Endodermal cell (in vitro differentiated cells): ENCODE results near the gene LPP. TPM values are rescaled to one million over a fixed set of nuclear protein-coding genes. Genes with fewer than 3 reads are reported as not detected.

Experiments
- DNase-seq: peaks from one replicate; pipeline ENCODE4 v3.0.0-alpha.2; 2017
- H3K27ac ChIP-seq: 2 replicates; pipeline ENCODE4 v1.5.1; 2013; ENCODE audit warnings: mild to moderate bottlenecking, low read depth, low read length, moderate library complexity
- H3K27me3 ChIP-seq: 2 replicates; pipeline ENCODE4 v1.6.1; 2013; ENCODE audit warnings: mild to moderate bottlenecking, low read length, moderate library complexity; ENCODE audit not compliant: insufficient read depth, control insufficient read depth, poor library complexity, severe bottlenecking
- H3K36me3 ChIP-seq: 2 replicates; pipeline ENCODE4 v1.7.0; 2013; ENCODE audit warnings: mild to moderate bottlenecking, low read length, moderate library complexity; ENCODE audit not compliant: control insufficient read depth, insufficient read depth
- H3K4me1 ChIP-seq: one replicate; pipeline ENCODE4 v1.7.0; 2013; ENCODE audit warnings: low read length; ENCODE audit not compliant: control insufficient read depth, insufficient read depth
- H3K4me3 ChIP-seq: 2 replicates; pipeline ENCODE4 v1.5.1; 2013; ENCODE audit warnings: mild to moderate bottlenecking, low read length, moderate library complexity
- H3K9ac ChIP-seq: 2 replicates; pipeline ENCODE4 v1.6.1; 2013; ENCODE audit warnings: mild to moderate bottlenecking, low read length, moderate library complexity; ENCODE audit not compliant: poor library complexity, severe bottlenecking; ENCODE audit errors: extremely low read depth
- H3K9me3 ChIP-seq: 2 replicates; pipeline ENCODE4 v1.6.1; 2013; ENCODE audit warnings: mild to moderate bottlenecking, low read length, moderate library complexity; ENCODE audit not compliant: control insufficient read depth
- H3K27ac Mint-ChIP-seq: 2 replicates; pipeline ENCODE4 v1.8.0; 2020; ENCODE audit warnings: mixed read lengths
- H3K27me3 Mint-ChIP-seq: 2 replicates; pipeline ENCODE4 v1.8.0; 2021; ENCODE audit warnings: mild to moderate bottlenecking, mixed read lengths; ENCODE audit not compliant: insufficient read depth
- H3K36me3 Mint-ChIP-seq: 2 replicates; pipeline ENCODE4 v1.8.0; 2020; ENCODE audit warnings: low read depth, mixed read lengths
- H3K4me1 Mint-ChIP-seq: 2 replicates; pipeline ENCODE4 v1.8.0; 2020; ENCODE audit warnings: mixed read lengths
- H3K4me3 Mint-ChIP-seq: 2 replicates; pipeline ENCODE4 v1.8.0; 2020; ENCODE audit warnings: mild to moderate bottlenecking, moderate library complexity, mixed read lengths
- H3K9me3 Mint-ChIP-seq: 2 replicates; pipeline ENCODE4 v1.8.0; 2020; ENCODE audit warnings: mild to moderate bottlenecking, mixed read lengths
- whole genome bisulfite sequencing, 2 experiments: methylation state at CpG; one replicate each; pipeline versions ENCODE4 v1.1.5 to v1.1.7; 2013; ENCODE audit warnings: missing lambda C conversion rate in 2 of 2, mixed read lengths in 1 of 2; ENCODE audit not compliant: insufficient coverage in 1 of 2, insufficient read length in 1 of 2; 5-methylcytosine and 5-hydroxymethylcytosine counted together
- total RNA-seq, 2 donors: library from RNA; stranded (reverse); fragmentation: NEBNext Ultra II Directional in 1 of 2; extraction: Animal tissue kit (Norgen Biotek cat#: 25700) in 1 of 2; gene quantifications; 2 replicates in 1 of 2; 3 replicates in 1 of 2; pipeline ENCODE4 v1.2.1, GENCODE V29; 2021
- TF ChIP-seq, protein P1 (sequence below): fragments of 200-600 bp; sonication (generic); conservative IDR thresholded peaks from 2 replicates; pipeline ENCODE4 v1.5.0; 2021; ENCODE audit warnings: antibody characterized with exemption, mild to moderate bottlenecking

LPP gene
- total RNA-seq, 2 donors from 2014 or later = 78.0 to 105 TPM

DNA sequence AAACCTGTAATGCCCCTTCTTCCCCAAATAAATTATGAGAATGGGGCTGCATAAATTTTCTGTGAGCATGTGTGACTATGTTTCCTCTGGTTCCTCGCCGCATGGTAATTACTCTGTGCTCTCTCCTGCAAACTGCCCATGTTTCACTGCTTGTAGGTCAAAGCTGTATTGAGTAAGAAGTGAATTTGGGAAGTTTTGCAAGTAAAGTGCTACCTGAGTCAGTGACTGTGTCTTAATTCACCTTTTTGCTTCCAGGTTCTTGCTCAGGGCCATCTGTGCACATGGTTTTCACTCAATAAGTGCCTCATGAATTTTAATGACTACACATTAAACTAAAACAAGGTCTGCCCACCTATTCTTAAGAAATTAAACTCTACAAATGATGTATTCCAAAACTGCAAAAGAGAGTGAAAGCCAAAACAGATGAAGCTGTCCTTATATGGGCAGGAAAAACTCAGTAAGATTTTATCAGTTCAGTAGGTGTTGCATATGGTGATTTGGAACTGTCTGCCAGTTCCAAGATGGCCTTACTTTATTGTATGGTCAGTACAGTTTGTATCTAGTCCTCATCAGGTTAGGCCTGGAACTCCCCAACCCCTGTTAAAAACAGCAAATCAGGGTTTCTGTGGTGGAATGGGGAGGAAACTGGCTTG lies 100.0 kb downstream of the LPP start:
- Histone ChIP-seq H3K9me3 (no peaks in the 10 kb centered on the region), H3K4me1 (peaks cover 8% of the 10 kb centered on the region), H3K4me3 (no peak overlapping the region), H3K36me3 (peaks cover 20% of the 10 kb centered on the region), H3K9ac (no peak overlapping the region), H3K27ac (no peak overlapping the region), H3K27me3 (no peaks in the 10 kb centered on the region)
- 98% methylated on average over 2 of the region's 2 CpGs; no CpG with 5 or more reads in 1 of the 2 experiments for whole genome bisulfite sequencing, 2 experiments
- H3K36me3 Mint-ChIP-seq = peaks cover 5% of the 10 kb centered on the region
- H3K9me3 Mint-ChIP-seq = peaks cover 5% of the 10 kb centered on the region
- TF ChIP-seq, protein P1, sequence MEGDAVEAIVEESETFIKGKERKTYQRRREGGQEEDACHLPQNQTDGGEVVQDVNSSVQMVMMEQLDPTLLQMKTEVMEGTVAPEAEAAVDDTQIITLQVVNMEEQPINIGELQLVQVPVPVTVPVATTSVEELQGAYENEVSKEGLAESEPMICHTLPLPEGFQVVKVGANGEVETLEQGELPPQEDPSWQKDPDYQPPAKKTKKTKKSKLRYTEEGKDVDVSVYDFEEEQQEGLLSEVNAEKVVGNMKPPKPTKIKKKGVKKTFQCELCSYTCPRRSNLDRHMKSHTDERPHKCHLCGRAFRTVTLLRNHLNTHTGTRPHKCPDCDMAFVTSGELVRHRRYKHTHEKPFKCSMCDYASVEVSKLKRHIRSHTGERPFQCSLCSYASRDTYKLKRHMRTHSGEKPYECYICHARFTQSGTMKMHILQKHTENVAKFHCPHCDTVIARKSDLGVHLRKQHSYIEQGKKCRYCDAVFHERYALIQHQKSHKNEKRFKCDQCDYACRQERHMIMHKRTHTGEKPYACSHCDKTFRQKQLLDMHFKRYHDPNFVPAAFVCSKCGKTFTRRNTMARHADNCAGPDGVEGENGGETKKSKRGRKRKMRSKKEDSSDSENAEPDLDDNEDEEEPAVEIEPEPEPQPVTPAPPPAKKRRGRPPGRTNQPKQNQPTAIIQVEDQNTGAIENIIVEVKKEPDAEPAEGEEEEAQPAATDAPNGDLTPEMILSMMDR = no peak
- DNase-seq = no peak
- H3K27ac Mint-ChIP-seq = no peak overlapping the region
- H3K4me3 Mint-ChIP-seq = no peak overlapping the region
- H3K27me3 Mint-ChIP-seq = no peaks in the 10 kb centered on the region
- H3K4me1 Mint-ChIP-seq = peaks cover 16% of the 10 kb centered on the region

DNA sequence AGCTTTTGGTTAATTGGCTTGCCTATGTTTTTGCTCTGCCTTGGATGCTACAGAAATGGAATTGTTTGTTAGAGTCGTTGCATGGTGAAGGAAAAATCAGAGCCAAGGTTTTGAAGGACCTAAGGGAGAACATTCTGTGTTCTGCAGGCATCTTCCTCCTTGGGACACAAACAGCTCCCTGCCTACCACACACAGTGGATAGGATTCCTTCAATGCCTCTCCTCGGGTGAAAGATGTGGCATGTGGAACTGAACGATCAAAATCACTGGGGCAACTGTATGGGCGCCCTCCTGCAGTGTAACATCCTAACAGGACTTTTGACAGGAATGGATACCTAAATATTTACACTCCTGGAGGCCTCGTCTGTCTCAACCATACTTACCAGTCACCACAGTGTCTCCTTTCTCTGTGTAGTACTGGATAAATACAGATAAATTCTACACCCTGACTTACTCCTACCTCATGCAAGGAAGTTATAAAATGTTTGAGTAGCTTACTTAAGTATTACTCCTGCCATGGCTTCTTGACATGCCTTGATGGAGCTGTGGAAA lies 100.6 kb downstream of the LPP start:
- no peak for DNase-seq
- H3K9me3 ChIP-seq = no peaks in the 10 kb centered on the region
- no peak overlapping the region for H3K4me3 ChIP-seq
- Mint-ChIP-seq H3K9me3 (peaks cover 5% of the 10 kb centered on the region), H3K36me3 (peaks cover 5% of the 10 kb centered on the region), H3K4me1 (peaks cover 16% of the 10 kb centered on the region), H3K27me3 (no peaks in the 10 kb centered on the region), H3K27ac (no peak overlapping the region), H3K4me3 (no peak overlapping the region)
- H3K9ac ChIP-seq = no peak overlapping the region
- 93% methylated on average over 3 to 5 of the region's 5 CpGs for WGBS, 2 experiments
- peaks cover 25% of the 10 kb centered on the region for H3K36me3 ChIP-seq
- H3K27ac ChIP-seq = no peak overlapping the region
- TF ChIP-seq, protein P1 = no peak
- no peaks in the 10 kb centered on the region for H3K27me3 ChIP-seq
- peaks cover 8% of the 10 kb centered on the region for H3K4me1 ChIP-seq

DNA sequence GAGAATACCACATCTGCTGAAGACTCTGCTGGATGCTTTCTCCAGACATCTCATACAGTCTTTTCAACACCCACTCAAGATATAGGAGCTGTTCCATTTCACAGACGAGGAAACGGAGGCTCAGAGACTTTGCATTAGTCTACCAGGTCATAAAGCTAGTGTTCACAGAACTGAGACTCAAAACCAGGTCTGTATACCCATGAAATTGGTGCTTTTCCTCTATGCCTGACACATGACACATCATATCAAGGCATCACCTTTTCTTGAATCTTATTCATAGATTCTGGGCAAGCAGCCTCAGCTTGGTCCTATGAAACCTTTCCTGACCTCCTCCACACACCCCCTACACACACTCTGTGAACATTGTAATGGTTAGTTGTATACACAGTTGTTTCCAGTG lies 101.2 kb downstream of the LPP start:
- H3K9me3 ChIP-seq = no peaks in the 10 kb centered on the region
- H3K27ac ChIP-seq = no peak overlapping the region
- Mint-ChIP-seq H3K4me1 (peaks cover 16% of the 10 kb centered on the region), H3K9me3 (peaks cover 5% of the 10 kb centered on the region), H3K27me3 (no peaks in the 10 kb centered on the region), H3K27ac (no peak overlapping the region), H3K4me3 (no peak overlapping the region), H3K36me3 (peaks cover 5% of the 10 kb centered on the region)
- H3K4me3 ChIP-seq = no peak overlapping the region
- no peak for DNase-seq
- TF ChIP-seq, protein P1 = no peak
- WGBS, 2 experiments = 89 to 100% methylated on average over 2 of the region's 2 CpGs
- H3K4me1 ChIP-seq = peaks cover 8% of the 10 kb centered on the region
- H3K27me3 ChIP-seq = no peaks in the 10 kb centered on the region
- no peak overlapping the region for H3K9ac ChIP-seq
- H3K36me3 ChIP-seq = peaks cover 26% of the 10 kb centered on the region
